ENCODE measurements around the gene STK11. TPM values are rescaled to one million over a fixed set of nuclear protein-coding genes. Genes with fewer than 3 reads are reported as not detected.

The STK11 gene
- polyA plus RNA-seq, 1 of the 3 experiments (the other 2 are of a cell fraction) = 55.5 TPM

- no peaks in the 10 kb centered on the region for H3K27me3 ChIP-seq (ENCODE audit: insufficient read depth)
- ChIA-PET POLR2A (interaction anchor here (0.6 to 2.9 kb wide), 13 partner anchors 9 to 643 kb away, joined by 3 to 110 read pairs (median 5); partner anchors contain the start of genes CIRBP and FAM174C), CTCF (interaction anchor here (0.6 to 9.7 kb wide), 51 partner anchors 8 to 660 kb away, joined by 3 to 594 read pairs (median 4); partner anchors contain the start of genes ABCA7, APC2, CFD and CIRBP)
- 0 out of 2 replicates have a peak, but pooled peaks cover 6% of the 10 kb centered on the region for H4K20me1 ChIP-seq (ENCODE audit: insufficient read depth)
- peaks cover 22 to 49% of the 10 kb centered on the region in 2 experiments; a peak in 3 of 4 replicates for H3K4me1 ChIP-seq (ENCODE audit: control insufficient read depth in 1 of 2, insufficient read depth in 2 of 2, low read depth in 1 of 2, low read length in 1 of 2)
- peaks cover 40% of the 10 kb centered on the region for H3K79me2 ChIP-seq (ENCODE audit: insufficient read depth)
- H3K9me2 ChIP-seq = no peaks in the 10 kb centered on the region
- TF ChIP-seq, protein P1, sequence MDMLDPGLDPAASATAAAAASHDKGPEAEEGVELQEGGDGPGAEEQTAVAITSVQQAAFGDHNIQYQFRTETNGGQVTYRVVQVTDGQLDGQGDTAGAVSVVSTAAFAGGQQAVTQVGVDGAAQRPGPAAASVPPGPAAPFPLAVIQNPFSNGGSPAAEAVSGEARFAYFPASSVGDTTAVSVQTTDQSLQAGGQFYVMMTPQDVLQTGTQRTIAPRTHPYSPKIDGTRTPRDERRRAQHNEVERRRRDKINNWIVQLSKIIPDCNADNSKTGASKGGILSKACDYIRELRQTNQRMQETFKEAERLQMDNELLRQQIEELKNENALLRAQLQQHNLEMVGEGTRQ (IDR thresholded peaks at IDR 0.05; ENCODE audit: borderline replicate concordance, low read depth, low read length) = no peak
- TF ChIP-seq SMC3 (IDR thresholded peaks at IDR 0.05; ENCODE audit: low read depth, low read length) = peak; percentile 84
- no peak for TF ChIP-seq RFX5 (IDR thresholded peaks at IDR 0.05; ENCODE audit: low read length)
- TF ChIP-seq CHD2 (IDR thresholded peaks at IDR 0.05; ENCODE audit: low read length, partially characterized antibody) = peak; percentile 29
- no peak for TF ChIP-seq IRF3 (IDR thresholded peaks at IDR 0.05; ENCODE audit: low read depth, low read length)
- TF ChIP-seq SIN3A (IDR thresholded peaks at IDR 0.05; ENCODE audit: borderline replicate concordance, low read depth, low read length) = peak; percentile 76; the same call in 1 of the 2 replicates
- TF ChIP-seq, protein P2, sequence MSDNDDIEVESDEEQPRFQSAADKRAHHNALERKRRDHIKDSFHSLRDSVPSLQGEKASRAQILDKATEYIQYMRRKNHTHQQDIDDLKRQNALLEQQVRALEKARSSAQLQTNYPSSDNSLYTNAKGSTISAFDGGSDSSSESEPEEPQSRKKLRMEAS (IDR thresholded peaks at IDR 0.05; ENCODE audit: low read depth) = no peak
- TF ChIP-seq, protein P3, sequence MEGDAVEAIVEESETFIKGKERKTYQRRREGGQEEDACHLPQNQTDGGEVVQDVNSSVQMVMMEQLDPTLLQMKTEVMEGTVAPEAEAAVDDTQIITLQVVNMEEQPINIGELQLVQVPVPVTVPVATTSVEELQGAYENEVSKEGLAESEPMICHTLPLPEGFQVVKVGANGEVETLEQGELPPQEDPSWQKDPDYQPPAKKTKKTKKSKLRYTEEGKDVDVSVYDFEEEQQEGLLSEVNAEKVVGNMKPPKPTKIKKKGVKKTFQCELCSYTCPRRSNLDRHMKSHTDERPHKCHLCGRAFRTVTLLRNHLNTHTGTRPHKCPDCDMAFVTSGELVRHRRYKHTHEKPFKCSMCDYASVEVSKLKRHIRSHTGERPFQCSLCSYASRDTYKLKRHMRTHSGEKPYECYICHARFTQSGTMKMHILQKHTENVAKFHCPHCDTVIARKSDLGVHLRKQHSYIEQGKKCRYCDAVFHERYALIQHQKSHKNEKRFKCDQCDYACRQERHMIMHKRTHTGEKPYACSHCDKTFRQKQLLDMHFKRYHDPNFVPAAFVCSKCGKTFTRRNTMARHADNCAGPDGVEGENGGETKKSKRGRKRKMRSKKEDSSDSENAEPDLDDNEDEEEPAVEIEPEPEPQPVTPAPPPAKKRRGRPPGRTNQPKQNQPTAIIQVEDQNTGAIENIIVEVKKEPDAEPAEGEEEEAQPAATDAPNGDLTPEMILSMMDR (IDR thresholded peaks at IDR 0.05) = peak; percentile 86
- TF ChIP-seq MEF2A (IDR thresholded peaks at IDR 0.05; ENCODE audit: borderline replicate concordance, low read depth) = no peak
- TF ChIP-seq TCF12 (IDR thresholded peaks at IDR 0.05) = no peak
- TF ChIP-seq RAD21 (IDR thresholded peaks at IDR 0.05; ENCODE audit: low read length) = peak; percentile 83
- peak overlapping the region; percentile 99 for H3K4me2 ChIP-seq
- no peaks in the 10 kb centered on the region for H3K9me3 ChIP-seq
- no peak overlapping the region for H3K9ac ChIP-seq
- peak overlapping the region; percentile 47 to 50; a peak in 2 of 4 replicates for H3K27ac ChIP-seq (ENCODE audit: low read depth in 2 of 2, low read length in 1 of 2)
- peak overlapping the region in 1 of 2 experiments; percentile 33; a peak in 1 of 4 replicates for H3K4me3 ChIP-seq (ENCODE audit: low read depth in 2 of 2, low read length in 1 of 2)
- peaks cover 42% of the 10 kb centered on the region for H3F3A ChIP-seq (replicated peaks; ENCODE audit: insufficient read depth)
- WGBS (ENCODE audit: low lambda C conversion rate) = 61% methylated on average over 14 of the region's 33 CpGs
- no peak overlapping the region for H2AFZ ChIP-seq (ENCODE audit: low read depth)
- H3K36me3 ChIP-seq (replicated peaks in 1 of 2; ENCODE audit: control insufficient read depth in 1 of 2, insufficient read depth in 2 of 2, low read length in 1 of 2) = no peaks in the 10 kb centered on the region
- DNase-seq = peak; percentile 86
Observed at GRCh38 chr19:1243768-1244692, 38.5 kb downstream of the STK11 start.

Measured in SK-N-SH (cell line).